ENCODE data around the gene ZP1. TPM values are rescaled to one million over a fixed set of nuclear protein-coding genes. Genes with fewer than 3 reads are reported as not detected.

The ZP1 gene
- total RNA-seq, 4 donors from 2014 or later: 0.34 to 10.0 (median 1.5) TPM; not detected in 1

GRCh38 chr11:60858236-60858635, 9.1 kb upstream of the ZP1 start:
- no peak for TF ChIP-seq CTCF (IDR thresholded peaks at IDR 0.05; ENCODE audit: low read depth)

- no peak for TF ChIP-seq CTCF (IDR thresholded peaks at IDR 0.05; ENCODE audit: low read depth)
These were observed 8.4 kb upstream of the ZP1 start for GRCh38 chr11:60858731-60859464.

- TF ChIP-seq CTCF (IDR thresholded peaks at IDR 0.05; ENCODE audit: low read depth): no peak
These were observed 7.6 kb upstream of the ZP1 start for GRCh38 chr11:60859616-60860250.

- TF ChIP-seq CTCF (IDR thresholded peaks at IDR 0.05; ENCODE audit: low read depth): no peak
These were observed 6.4 kb upstream of the ZP1 start for GRCh38 chr11:60860943-60861342.

GRCh38 chr11:60862171-60862570, 5.2 kb upstream of the ZP1 start:
- TF ChIP-seq CTCF (IDR thresholded peaks at IDR 0.05; ENCODE audit: low read depth): no peak

GRCh38 chr11:60863550-60864521, 3.5 kb upstream of the ZP1 start:
- TF ChIP-seq CTCF (IDR thresholded peaks at IDR 0.05; ENCODE audit: low read depth): no peak
